Stromal cell of bone marrow (primary cell): Measurements from ENCODE around the gene MPEG1.

Experiments
- DNase-seq: peaks from one replicate; pipeline ENCODE4 v3.0.0-alpha.2; 2012; ENCODE audit warnings: low read depth

MPEG1 gene, protein sequence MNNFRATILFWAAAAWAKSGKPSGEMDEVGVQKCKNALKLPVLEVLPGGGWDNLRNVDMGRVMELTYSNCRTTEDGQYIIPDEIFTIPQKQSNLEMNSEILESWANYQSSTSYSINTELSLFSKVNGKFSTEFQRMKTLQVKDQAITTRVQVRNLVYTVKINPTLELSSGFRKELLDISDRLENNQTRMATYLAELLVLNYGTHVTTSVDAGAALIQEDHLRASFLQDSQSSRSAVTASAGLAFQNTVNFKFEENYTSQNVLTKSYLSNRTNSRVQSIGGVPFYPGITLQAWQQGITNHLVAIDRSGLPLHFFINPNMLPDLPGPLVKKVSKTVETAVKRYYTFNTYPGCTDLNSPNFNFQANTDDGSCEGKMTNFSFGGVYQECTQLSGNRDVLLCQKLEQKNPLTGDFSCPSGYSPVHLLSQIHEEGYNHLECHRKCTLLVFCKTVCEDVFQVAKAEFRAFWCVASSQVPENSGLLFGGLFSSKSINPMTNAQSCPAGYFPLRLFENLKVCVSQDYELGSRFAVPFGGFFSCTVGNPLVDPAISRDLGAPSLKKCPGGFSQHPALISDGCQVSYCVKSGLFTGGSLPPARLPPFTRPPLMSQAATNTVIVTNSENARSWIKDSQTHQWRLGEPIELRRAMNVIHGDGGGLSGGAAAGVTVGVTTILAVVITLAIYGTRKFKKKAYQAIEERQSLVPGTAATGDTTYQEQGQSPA

DNA sequence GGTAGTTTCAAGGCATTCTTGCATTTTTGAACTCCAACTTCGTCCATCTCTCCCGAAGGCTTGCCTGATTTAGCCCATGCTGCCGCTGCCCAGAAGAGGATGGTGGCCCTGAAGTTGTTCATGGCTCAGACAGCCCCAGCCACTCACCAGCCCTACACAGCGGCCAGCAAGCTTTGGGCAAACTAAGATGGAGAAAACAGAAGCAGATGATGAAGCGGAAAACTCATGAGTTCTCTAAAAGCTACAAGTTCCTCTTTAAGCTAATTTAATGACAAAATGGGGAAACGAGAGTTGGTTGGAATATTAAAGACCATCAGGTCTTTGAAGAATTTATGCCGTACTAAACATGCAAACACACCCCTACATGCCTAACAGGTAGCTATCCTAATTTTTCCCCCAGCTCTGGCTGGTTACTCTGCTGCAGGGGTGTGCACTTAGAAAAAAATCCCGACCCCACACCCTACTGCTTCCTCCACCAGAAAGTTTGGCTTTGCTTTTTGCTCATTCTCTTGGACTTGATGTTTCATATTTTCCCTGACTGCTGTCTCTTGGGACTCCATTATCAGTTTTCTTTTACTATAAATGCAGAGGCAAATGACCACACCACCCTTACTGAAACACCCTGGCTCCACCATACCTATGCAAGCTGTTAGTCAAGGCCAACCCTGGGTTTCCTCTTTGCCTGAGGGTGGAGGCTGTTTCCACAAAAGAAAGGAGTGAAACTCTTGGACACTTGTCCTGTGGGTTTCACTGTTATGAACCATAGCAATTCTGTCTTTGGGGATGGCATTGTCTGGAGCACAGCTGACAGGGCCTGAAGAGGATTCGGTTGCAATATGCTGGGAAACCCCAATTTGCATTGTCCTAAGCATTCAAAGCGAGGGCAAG, at the start of gene MPEG1:
Gene MPEG1, minus strand, starts transcription at position 184 of the 888 bp plus-strand sequence. Its CDS starts 62 bp downstream, at position 122.
- DNase-seq, result no peak

DNA sequence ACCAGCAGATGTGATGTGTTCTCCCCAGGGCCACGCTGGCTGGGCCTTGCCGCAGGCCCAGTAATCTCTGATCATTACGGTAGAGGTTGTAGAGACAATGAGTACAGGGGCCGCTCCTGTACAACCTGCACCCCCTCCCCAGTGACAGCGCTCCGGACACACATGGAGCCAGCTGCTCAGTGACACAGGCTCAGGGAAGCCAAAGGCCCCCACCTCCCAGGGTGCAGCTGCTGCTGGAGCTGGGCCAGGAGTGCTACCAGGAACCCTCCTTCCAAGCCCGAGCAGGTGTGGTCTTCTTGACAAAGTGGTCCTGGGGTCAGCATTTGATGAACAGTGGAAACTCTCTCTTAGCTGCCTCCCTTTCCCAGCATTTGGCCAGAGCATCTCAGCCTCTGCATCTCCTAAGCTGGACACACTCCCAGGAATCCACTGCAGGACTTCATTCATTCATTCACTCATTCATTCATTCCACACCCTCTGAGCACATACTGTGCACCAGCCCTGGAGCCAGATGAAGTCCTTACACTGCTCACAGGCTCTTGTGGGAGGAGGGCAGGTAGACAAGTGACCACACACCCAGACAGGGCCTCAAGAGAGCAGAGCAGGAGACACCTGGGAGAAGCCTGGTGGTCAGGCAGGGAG, 49.6 kb upstream of the MPEG1 start:
- DNase-seq, result no peak

DNA sequence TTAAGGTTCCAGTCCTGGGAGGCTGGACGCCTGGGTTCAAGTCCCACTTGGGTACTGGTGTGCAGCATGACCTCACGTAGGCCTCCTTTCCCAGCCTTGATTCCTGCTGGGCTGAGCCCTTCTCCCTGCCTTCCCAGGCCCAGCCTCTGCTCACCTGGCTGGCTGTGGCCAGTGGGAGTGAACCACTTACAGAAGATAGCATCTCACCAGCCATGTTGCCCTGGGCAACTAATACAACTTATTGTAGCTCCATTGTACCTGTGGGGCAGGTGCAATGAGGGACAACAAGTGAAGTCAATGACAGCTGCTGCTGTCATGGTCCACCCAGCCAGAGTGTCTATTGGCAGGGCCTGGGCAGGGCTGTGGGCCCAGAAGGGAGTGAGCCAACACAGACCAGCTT, 48.4 kb upstream of the MPEG1 start:
- no peak for DNase-seq

DNA sequence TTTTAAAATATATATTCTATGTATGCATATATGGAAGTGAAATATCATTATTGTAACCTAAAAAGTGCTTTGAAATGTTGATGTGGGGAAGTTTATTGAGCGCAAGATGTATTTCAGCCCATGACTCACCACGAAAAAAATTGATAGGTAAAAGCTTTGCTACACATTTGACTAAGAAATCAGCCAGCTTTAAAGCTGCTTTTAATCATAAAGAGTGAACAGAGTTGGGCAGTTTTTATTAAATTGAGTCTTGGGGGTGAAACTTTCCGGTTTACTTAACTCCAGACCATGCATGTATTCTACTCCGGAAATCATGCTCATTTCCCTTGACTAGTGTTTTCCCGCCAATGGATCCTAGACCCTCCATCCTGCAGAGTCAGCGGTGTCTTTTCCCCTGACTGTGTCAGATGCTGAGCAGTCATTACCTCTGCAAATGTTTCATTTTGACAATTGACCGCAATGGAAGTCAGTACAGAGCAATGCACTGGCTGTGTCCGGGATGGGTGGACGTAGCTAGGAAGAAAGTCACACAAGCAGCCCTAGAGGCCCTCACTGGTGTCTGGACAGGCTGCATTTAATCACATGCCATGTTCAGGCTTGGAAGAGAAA, 47.2 kb upstream of the MPEG1 start:
- no peak for DNase-seq

DNA sequence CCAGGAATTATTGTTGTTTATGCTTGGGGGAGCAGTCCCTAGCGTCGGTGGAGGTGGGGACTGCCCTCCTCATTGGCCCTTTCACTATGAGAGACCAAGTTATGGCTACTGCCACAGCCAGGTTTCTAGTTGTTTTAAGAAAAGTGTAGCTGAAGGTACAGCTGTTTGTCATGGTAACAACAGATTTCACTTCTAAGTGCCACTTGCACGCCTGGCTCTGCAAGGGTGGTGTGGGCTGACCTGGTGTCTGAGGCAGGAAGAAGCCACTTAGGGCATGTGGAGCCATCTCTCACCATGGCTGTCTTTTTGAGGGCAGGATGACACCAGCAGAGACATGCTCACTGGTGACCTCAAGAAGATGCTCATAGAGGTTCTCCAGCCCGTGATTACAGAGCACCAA, 46.3 kb upstream of the MPEG1 start:
- DNase-seq, result no peak

DNA sequence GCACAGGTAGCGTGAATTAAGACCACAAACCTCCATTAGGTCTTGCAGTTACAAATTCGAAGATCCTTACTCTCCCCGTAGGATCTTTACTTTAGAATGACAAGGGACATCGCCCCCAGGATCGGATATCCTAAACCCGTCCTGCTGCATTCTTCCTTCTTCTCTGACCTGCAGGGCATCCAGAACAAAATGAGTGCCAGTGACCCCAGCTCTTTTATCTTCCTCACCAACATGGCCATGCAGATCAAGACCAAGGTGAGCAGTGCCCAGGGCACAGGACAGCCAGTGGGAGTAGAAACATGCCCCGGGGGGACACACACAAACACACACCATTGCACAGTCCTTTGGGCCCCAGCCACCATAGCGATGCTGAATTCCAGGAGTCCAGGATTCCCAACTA, 42.6 kb upstream of the MPEG1 start:
- no peak for DNase-seq

DNA sequence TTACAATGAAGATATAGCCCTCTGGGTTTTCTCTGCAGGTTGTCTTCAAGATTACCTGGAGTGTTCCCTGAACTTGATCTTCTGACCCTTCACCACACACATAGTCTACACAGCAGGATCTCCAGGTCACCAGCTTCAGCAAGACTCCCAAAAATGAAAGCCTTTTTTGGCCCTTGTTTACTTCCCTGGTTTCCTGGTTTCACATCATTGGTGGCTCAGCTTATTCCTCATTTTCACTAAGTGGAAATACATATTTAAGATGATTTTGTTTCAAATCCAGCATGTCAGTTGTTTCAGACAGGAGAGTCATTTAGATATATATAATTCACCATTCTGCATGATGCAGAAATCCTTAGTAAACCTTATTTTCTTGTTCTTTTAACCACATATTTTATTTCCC, 41.6 kb upstream of the MPEG1 start:
- DNase-seq, result no peak

DNA sequence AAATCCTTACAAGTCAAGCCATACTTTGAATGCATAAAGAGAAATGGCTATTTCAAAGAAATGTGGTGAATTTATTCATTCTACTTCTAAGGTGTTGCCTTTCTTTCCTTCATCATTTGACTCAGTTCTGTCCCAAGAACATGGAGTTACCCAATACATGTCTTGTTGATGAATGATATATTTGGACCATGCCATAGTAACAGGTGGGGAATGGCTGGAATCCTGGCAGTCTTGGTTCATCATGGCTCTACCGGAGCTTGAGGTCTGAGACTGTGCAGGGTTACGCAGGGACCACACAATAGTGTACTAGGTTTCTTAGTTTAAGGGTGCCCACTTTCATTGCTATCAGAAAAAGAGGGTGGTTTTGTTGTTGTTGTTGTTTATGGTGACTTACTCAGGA, 40.3 kb upstream of the MPEG1 start:
- no peak for DNase-seq

DNA sequence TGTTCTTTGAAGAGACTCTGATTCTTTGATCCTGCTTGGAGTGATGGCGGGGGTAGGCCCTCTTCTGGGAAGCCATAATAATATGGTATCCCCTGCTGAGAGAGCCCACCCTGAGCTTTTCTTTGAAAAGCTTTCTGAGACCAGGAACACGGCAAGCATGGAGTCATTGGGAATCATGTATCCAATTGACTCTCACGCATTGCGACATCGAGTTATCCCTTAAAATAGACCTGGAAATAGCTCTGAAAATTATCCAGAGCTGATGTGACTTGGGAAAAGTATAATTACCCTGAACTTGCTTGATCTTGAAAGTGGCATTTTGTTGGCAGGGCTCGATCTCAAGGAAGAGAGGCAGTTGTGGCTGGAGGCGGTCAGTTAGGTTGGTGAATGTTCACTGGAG, 36.8 kb upstream of the MPEG1 start:
- DNase-seq, result no peak

DNA sequence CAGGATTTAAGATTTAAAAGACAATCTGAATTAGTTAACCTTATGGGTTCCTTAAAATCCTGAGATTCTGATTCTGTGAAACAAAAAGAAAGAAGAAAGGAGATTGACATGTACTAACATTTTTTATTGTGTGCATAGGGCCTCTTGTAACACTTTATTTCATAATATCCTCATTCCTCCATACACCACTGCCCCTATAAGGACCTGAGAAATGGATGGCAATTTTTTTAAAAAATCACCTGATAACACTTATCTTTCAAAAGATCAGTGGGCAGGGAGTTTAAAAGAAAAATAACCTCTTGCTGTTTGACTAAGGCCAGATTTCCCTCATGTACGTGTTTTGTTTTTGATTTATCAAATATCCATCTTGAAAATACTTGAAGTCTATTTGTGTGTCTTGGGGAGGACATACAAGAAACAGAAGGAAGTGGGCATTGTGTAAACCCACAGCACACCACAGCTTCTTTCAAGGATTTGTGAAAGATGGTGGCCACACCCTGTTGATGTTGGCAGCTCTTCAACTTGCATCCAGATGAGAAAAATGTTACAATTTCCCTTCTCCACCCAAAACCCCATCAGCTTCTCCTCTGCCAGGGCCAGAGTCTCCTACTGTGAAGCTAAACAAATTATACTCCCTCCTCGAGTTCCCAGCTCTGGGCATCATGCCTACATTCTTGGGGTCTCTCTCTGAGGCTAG, 35.0 kb upstream of the MPEG1 start:
- peak; percentile 64 for DNase-seq

DNA sequence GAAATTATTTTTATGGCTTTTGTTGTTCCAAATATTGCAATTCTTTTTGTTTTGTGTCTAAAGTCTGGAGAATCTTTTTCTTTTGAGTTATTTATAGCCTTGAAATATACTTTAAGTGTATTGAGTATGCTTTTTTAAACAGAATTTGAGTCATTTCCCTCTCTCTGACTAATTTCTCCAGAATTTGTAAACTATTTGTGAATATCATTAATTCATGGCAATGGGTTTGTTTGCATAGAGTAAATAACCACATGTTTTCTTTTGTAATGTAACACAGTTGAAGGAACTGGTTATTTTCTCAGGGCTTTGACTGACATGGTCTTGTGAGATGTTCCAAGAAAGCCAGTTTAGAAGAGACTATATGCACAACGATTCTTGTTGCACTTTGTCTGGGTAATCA, 30.9 kb upstream of the MPEG1 start:
- no peak for DNase-seq

DNA sequence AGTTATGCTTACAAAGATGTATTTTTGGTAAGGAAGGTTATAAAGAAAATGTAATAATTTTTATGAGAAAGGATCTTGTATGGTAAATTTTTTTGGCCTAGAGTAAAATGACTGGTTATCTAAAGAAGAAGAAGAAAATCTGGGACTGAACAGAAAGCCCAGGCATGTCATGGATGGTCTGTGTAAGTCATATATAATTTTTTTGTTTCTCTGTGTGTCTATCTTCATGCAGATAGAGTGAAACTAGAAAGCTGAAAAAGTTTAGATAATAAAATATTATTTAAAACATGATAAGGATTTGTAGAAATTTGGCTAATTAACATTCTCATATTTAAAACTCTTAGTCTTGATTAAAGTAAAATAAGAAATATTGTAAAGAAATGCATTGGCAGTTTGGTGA, 27.6 kb upstream of the MPEG1 start:
- no peak for DNase-seq

DNA sequence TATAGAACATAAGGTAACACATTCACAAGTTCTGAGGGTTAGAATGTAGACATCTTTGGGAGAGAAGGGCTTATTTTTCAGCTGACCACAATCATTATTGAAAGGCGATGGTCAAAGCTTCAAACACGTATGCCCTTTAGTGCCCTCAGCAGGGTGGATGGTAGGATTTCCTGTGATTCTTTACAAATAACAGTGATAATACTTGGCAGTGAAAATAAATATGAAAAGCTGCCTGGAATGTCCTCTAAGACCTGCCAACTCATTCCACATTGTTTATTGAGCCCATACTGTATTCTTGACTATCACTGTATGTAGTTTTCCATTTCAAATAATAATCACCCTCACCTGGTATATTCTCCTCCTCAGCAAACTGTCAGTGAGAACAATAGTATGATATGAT, 13.7 kb upstream of the MPEG1 start:
- no peak for DNase-seq

DNA sequence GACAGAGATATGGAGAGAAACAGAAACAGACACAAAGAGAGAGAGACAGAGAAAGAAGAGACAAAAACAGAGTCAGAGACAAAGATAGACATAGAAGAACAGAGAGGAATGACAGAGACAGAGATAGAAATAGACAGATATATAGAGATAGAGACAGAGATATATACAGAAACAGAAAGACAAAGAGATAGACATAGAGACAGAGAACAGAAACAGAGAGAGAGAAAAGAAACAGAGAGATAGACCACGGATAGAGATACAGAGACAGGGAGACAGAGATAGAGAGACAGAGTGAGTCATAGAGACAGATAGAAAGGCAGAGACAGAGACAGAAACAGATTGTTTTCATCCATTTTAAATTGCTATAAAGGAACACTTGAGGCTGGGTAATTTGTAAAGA, 12.3 kb upstream of the MPEG1 start:
- no peak for DNase-seq

DNA sequence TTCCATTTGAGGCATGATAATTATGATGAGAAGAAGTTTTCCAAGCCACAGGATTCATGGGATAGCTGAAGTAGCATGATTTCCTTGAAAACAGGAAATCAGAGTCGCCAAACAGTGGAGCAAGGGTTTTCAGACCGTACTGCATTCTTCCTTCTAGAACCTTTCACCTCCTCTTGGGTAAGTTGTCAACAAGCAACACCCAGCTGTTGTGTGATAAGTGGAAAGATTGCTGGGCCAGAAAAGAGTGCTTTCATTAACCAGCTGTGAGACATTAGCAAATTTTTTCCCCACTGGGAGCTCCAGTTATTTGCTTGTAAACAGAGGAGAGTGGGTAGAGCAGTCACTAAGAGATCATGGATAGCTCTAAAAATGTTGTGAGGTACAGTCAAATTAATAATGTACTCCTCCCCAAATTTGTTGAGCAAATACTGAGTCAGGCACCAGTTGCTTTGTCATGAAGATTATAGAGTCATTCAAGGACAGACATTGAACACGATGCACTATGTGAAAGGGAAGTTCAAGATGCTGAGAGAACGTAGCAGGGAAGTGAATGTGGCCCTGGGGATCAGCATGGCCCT, 11.7 kb upstream of the MPEG1 start:
- DNase-seq, result no peak

DNA sequence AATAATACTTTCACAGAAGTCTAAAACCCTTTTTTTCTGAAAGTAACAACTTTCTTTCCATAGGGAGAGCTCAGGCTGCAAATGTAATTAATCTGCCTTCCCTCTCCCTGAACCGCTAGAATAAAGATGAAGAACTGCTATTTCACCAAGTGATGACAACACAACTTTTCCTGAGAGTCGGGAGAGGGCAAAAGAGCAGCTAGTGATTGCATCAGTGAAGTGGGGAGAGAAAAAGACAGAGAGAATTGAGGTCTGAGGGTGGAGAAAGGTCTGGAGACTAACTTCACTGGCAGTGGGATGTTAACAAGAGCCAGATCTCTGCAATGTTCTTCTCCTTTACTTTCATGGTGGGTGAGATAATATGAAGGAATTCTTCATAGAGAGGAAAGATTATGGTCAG, 10.9 kb upstream of the MPEG1 start:
- DNase-seq, result no peak

DNA sequence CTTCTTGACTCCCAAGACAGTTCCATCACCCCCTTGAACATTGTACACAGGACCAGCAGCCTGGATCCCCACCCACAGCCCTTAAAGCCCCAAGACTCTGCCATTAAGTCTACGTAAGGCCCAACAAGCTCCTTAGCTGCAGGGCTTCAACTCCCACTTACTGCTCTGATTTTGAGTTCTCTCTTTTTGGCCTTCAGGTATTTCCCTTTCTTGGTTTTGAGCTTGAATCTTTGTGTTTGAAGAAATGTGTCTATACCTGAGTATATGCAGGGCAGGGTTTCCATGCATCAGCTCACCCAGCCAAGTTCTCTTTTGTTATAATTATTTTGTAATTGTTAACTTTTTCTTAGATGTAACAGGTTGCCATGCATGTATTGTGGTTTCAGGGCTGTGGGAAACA, 10.4 kb upstream of the MPEG1 start:
- DNase-seq, result no peak

DNA sequence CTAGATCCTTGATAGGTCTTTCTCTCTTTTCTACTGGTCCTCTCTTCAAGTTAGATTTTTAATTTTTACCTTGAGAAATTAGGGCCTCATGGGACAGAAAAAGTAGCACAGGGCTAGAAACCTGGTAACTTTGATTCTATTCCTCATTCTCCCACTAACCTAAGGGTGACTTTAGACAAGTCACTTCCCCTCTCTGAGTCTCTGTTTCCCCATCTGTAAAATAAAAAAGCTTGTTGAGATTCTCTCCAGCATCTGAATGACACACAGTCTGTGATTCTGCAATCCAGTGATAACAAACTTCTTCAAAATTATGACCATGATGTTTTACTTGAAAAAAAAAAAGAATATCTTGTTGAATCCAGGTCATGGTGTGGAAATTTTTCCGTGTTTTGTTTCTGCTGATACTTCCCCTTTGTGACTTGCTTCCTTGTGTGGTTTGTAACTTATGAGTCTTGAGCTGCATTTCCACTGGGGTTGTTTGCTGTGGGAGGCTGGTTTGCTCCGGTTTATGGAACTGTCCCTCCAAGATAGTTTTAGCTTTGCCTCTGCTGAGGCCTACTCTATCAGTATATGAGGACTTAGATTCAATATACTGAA, 9.8 kb upstream of the MPEG1 start:
- no peak for DNase-seq

DNA sequence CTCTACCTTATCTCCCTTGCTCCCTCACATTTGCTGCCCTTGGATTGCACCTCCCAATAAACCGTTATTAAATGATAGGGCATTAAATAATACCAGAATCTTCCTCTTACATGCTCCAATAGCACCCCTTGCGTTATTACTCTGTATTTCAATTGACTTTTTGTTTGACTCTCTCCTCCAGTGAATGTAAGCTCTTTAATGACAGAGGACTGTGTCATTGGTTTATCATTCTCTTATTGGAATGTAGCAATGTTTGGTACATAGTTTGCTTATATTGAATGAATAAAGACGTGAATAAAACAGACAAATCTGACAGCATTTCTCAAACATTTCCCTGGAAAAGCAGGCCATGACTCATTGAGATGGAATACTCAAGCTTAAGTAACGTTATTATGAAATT, 8.7 kb upstream of the MPEG1 start:
- peak; percentile 69 for DNase-seq

DNA sequence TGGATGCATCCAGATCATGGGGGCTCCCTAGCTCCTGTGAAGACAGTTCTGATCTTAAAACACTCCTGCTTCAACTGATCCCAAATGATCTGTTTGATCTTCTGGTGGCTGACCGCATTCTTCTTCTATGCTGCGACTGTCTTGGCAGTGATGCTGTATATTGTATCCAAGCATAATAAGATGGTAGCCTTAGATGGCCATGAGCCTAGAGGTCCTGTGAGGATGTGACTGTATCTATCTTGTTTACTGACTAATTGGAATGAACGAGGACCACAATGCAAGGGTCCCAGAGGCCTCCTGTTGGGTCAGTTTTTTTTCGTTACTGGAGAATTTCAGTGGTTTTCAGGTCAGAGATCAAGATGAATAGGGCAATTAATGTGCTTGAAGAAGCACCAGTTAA, 7.1 kb upstream of the MPEG1 start:
- no peak for DNase-seq
